HG03565 (cell line): ENCODE results near the gene MYL11.

Experiments
- ATAC-seq: cut with Tn5 transposase; IDR thresholded peaks from one replicate; pipeline ENCODE4 v1.9.1; 2021; ENCODE audit warnings: mild to moderate bottlenecking, moderate library complexity; ENCODE audit not compliant: unreplicated experiment

MYL11 gene

GRCh38 chr16:30353438-30354129 is 21.0 kb upstream of the MYL11 start:
- no peak for ATAC-seq

- no peak for ATAC-seq
Observed at GRCh38 chr16:30354423-30355143, 20.0 kb upstream of the MYL11 start.

GRCh38 chr16:30355144-30355953 is 19.3 kb upstream of the MYL11 start, which contains the start of gene CD2BP2:
Gene CD2BP2, minus strand, starts transcription at chr16:30355308. Its CDS starts 627 bp downstream, at chr16:30354681.
- ATAC-seq: peak; percentile 47

GRCh38 chr16:30355954-30356308 is 18.7 kb upstream of the MYL11 start:
- ATAC-seq: no peak

- no peak for ATAC-seq
Observed at GRCh38 chr16:30356401-30357084, 18.1 kb upstream of the MYL11 start.

- no peak for ATAC-seq
Observed at GRCh38 chr16:30357085-30357714, 17.4 kb upstream of the MYL11 start.

GRCh38 chr16:30357715-30358576 is 16.7 kb upstream of the MYL11 start:
- no peak for ATAC-seq

- no peak for ATAC-seq
Observed at GRCh38 chr16:30358577-30358936, 16.0 kb upstream of the MYL11 start.

- ATAC-seq: no peak
Observed at GRCh38 chr16:30358990-30359870, 15.4 kb upstream of the MYL11 start.

- ATAC-seq: no peak
Observed at GRCh38 chr16:30359871-30360170, 14.8 kb upstream of the MYL11 start.

- ATAC-seq: no peak
Observed at GRCh38 chr16:30361180-30361579, 13.4 kb upstream of the MYL11 start.

GRCh38 chr16:30365200-30365599 is 9.4 kb upstream of the MYL11 start:
- no peak for ATAC-seq

- no peak for ATAC-seq
Observed at GRCh38 chr16:30366511-30366910, 8.1 kb upstream of the MYL11 start.

GRCh38 chr16:30367349-30368009 is 7.1 kb upstream of the MYL11 start:
- ATAC-seq: no peak

- no peak for ATAC-seq
Observed at GRCh38 chr16:30368122-30368791, 6.3 kb upstream of the MYL11 start.

GRCh38 chr16:30368792-30369090 is 5.9 kb upstream of the MYL11 start:
- no peak for ATAC-seq

GRCh38 chr16:30369091-30369937 is 5.3 kb upstream of the MYL11 start:
- no peak for ATAC-seq
